A673 (cell line): ENCODE data around the gene ENTPD7. TPM values are rescaled to one million over a fixed set of nuclear protein-coding genes. Genes with fewer than 3 reads are reported as not detected.

Experiments used
- BruUV-seq: library from RNA; stranded (reverse); fragments of 400-500 nt; replicated peaks from 2 replicates; lab custom pipeline; 2021; lab: Mats Ljungman, UMichigan
- CTCF ChIA-PET: fragments of 300-600 bp; sonication (Branson Sonifier 250); formaldehyde crosslinking; loops from one replicate; lab custom pipeline; 2022; ENCODE audit warnings: antibody characterized with exemption; lab: Charles Lee
- POLR2A ChIA-PET: fragments of 300-600 bp; sonication (Branson Sonifier 250); formaldehyde crosslinking; loops from one replicate; lab custom pipeline; 2022; ENCODE audit warnings: antibody characterized with exemption; ENCODE audit not compliant: low non-redundant PET; lab: Charles Lee
- DNase-seq: peaks from one replicate; pipeline ENCODE4 v3.0.0-alpha.2; 2015; ENCODE audit warnings: low spot score
- H3K27ac ChIP-seq: fragments of 200-600 bp; sonication (generic); 2 replicates; pipeline ENCODE4 v1.5.1; 2016; ENCODE audit warnings: mixed run types, low read depth, mild to moderate bottlenecking, mixed read lengths, antibody characterized with exemption, low read length; ENCODE audit not compliant: poor library complexity, severe bottlenecking
- H3K27me3 ChIP-seq: fragments of 200-600 bp; sonication (generic); replicated peaks from 2 replicates; pipeline ENCODE4 v1.6.1; 2017; ENCODE audit warnings: mixed run types, low read depth, mild to moderate bottlenecking, mixed read lengths, antibody characterized with exemption, low read length; ENCODE audit not compliant: insufficient read depth, poor library complexity
- H3K36me3 ChIP-seq: fragments of 200-600 bp; sonication (generic); 2 replicates; pipeline ENCODE4 v1.6.1; 2016; ENCODE audit warnings: mixed run types, mild to moderate bottlenecking, mixed read lengths, antibody characterized with exemption, low read length; ENCODE audit not compliant: insufficient read depth, poor library complexity, severe bottlenecking
- H3K4me1 ChIP-seq: fragments of 200-600 bp; sonication (generic); 2 replicates; pipeline ENCODE4 v1.6.1; 2017; ENCODE audit warnings: mixed run types, mild to moderate bottlenecking, mixed read lengths, antibody characterized with exemption, low read length; ENCODE audit not compliant: insufficient read depth, poor library complexity, severe bottlenecking
- H3K4me3 ChIP-seq: fragments of 200-600 bp; sonication (generic); 2 replicates; pipeline ENCODE4 v1.5.1; 2016; ENCODE audit warnings: low read depth, mixed run types, mild to moderate bottlenecking, mixed read lengths, low read length; ENCODE audit not compliant: poor library complexity, severe bottlenecking
- H3K9me3 ChIP-seq: fragments of 200-600 bp; sonication (generic); 2 replicates; pipeline ENCODE4 v1.6.1; 2016; ENCODE audit warnings: mixed run types, low read depth, mild to moderate bottlenecking, mixed read lengths, antibody characterized with exemption, low read length; ENCODE audit not compliant: poor library complexity, severe bottlenecking
- CTCF ChIP-seq: fragments of 300-800, 200-600 bp; sonication (generic); conservative IDR thresholded peaks from 2 replicates; pipeline ENCODE4 v1.5.1; 2017; ENCODE audit warnings: low read depth, mild to moderate bottlenecking, antibody characterized with exemption, low read length, moderate library complexity, mixed read lengths
- EZH2 ChIP-seq: fragments of 200-600 bp; sonication (generic); IDR thresholded peaks from 2 replicates; pipeline ENCODE4 v1.6.1; 2017; ENCODE audit warnings: borderline replicate concordance, low read depth, mild to moderate bottlenecking, mixed read lengths, antibody characterized with exemption, low read length; ENCODE audit not compliant: poor library complexity, severe bottlenecking
- intact Hi-C: fragments of 100-400 bp; cut with micrococcal nuclease; formaldehyde crosslinking; loops from one replicate; pipeline ENCODE4 v1.10.0; 2022; ENCODE audit not compliant: unreplicated experiment
- total RNA-seq: library from RNA; stranded (reverse); gene quantifications from 2 replicates; pipeline ENCODE4 v1.2.3, GENCODE V29; 2021

The ENTPD7 gene
- total RNA-seq, 1 experiment from 2014 or later: 11.1 TPM

- ChIA-PET CTCF (no interaction called here), POLR2A (no interaction called here)
- intact Hi-C loops: no loop called here
- H3K4me1 ChIP-seq: no peaks in the 10 kb centered on the region
- H3K36me3 ChIP-seq: peaks cover 60% of the 10 kb centered on the region
- H3K27ac ChIP-seq: no peak overlapping the region
- H3K9me3 ChIP-seq: no peaks in the 10 kb centered on the region
- no peaks in the 10 kb centered on the region for H3K27me3 ChIP-seq
- TF ChIP-seq CTCF (no peak), EZH2 (no peak)
- no peak overlapping the region for H3K4me3 ChIP-seq
- no peak for DNase-seq
- no TSS peak for BruUV-seq
Observed at GRCh38 chr10:99720387-99720786, 61.1 kb downstream of the ENTPD7 start.

- POLR2A ChIA-PET: no interaction called here
- peaks cover 15% of the 10 kb centered on the region for H3K36me3 ChIP-seq
- no peak overlapping the region for H3K4me3 ChIP-seq
- no peak for TF ChIP-seq CTCF
- TF ChIP-seq EZH2: no peak
- H3K27ac ChIP-seq: no peak overlapping the region
- H3K9me3 ChIP-seq: no peaks in the 10 kb centered on the region
- intact Hi-C loops: no loop called here
- no peak for DNase-seq
- no TSS peak for BruUV-seq
- no peaks in the 10 kb centered on the region for H3K27me3 ChIP-seq
- no peaks in the 10 kb centered on the region for H3K4me1 ChIP-seq
- CTCF ChIA-PET: no interaction called here
Observed at GRCh38 chr10:99730026-99730425, 70.7 kb downstream of the ENTPD7 start.

- DNase-seq: no peak
- BruUV-seq: TSS peak; percentile 87
Observed at GRCh38 chr10:99731306-99732032, 72.2 kb downstream of the ENTPD7 start.

More at GRCh38 chr10:99731306-99732032, 72.2 kb downstream of the ENTPD7 start:
- TF ChIP-seq CTCF: no peak
- no peak for TF ChIP-seq EZH2
- no peaks in the 10 kb centered on the region for H3K9me3 ChIP-seq
- H3K4me1 ChIP-seq: no peaks in the 10 kb centered on the region
- intact Hi-C loops: no loop called here
- no peaks in the 10 kb centered on the region for H3K27me3 ChIP-seq
- CTCF ChIA-PET: interaction anchor here (0.9 to 1.5 kb wide), 2 partner anchors 114 to 315 kb away, joined by 3 to 5 read pairs; no protein-coding TSS in a partner anchor
- peaks cover 20% of the 10 kb centered on the region for H3K36me3 ChIP-seq
- POLR2A ChIA-PET: interaction anchor here (0.5 to 0.7 kb wide), 2 partner anchors 263 to 300 kb away, joined by 3 to 15 read pairs; no protein-coding TSS in a partner anchor
- H3K27ac ChIP-seq: peak overlapping the region; percentile 87
- peak overlapping the region; percentile 80 for H3K4me3 ChIP-seq
